Inferior parietal cortex (tissue), 1 donor: Measurements from ENCODE around the gene RYR1.
"Not testable (repeated sequence)": the region's sequence is repeated elsewhere in the genome, so short reads cannot be mapped to it uniquely, and the experiment has no call there.

ENCODE experiments used
- DNase-seq: peaks from one replicate; pipeline ENCODE4 v3.0.0-alpha.2; 2016; ENCODE audit errors: extremely low spot score

Gene RYR1

GRCh38 chr19:38457202-38457601 is 23.7 kb downstream of the RYR1 start:
- no peak for DNase-seq

GRCh38 chr19:38457690-38458405 is 24.4 kb downstream of the RYR1 start:
- no peak for DNase-seq

- no peak for DNase-seq
Observed at GRCh38 chr19:38458991-38459390, 25.5 kb downstream of the RYR1 start.

- no peak for DNase-seq
Observed at GRCh38 chr19:38463365-38463764, 29.9 kb downstream of the RYR1 start.

GRCh38 chr19:38464421-38465082 is 31.1 kb downstream of the RYR1 start:
- DNase-seq, result no peak

GRCh38 chr19:38466050-38466449 is 32.6 kb downstream of the RYR1 start:
- no peak for DNase-seq

GRCh38 chr19:38467541-38468525 is 34.3 kb downstream of the RYR1 start:
- no peak for DNase-seq

- DNase-seq, result no peak
Observed at GRCh38 chr19:38469151-38469550, 35.7 kb downstream of the RYR1 start.

GRCh38 chr19:38470788-38471480 is 37.4 kb downstream of the RYR1 start:
- DNase-seq, result no peak

- DNase-seq, result not testable (repeated sequence)
Observed at GRCh38 chr19:38472725-38473124, 39.2 kb downstream of the RYR1 start.

GRCh38 chr19:38473201-38473600 is 39.7 kb downstream of the RYR1 start:
- no peak for DNase-seq

- no peak for DNase-seq
Observed at GRCh38 chr19:38475176-38475575, 41.7 kb downstream of the RYR1 start.

GRCh38 chr19:38478273-38478971 is 44.9 kb downstream of the RYR1 start:
- no peak for DNase-seq

- no peak for DNase-seq
Observed at GRCh38 chr19:38482496-38482895, 49.0 kb downstream of the RYR1 start.

- DNase-seq, result no peak
Observed at GRCh38 chr19:38483016-38483630, 49.6 kb downstream of the RYR1 start.

GRCh38 chr19:38484747-38485146 is 51.3 kb downstream of the RYR1 start:
- DNase-seq, result no peak

- DNase-seq, result no peak
Observed at GRCh38 chr19:38485541-38486285, 52.2 kb downstream of the RYR1 start.

GRCh38 chr19:38486731-38487336 is 53.3 kb downstream of the RYR1 start:
- DNase-seq, result no peak

GRCh38 chr19:38488096-38488495 is 54.6 kb downstream of the RYR1 start:
- no peak for DNase-seq
